ENCODE data around the gene PTH2. TPM values are rescaled to one million over a fixed set of nuclear protein-coding genes. Genes with fewer than 3 reads are reported as not detected.

PTH2 gene
- total and polyA plus RNA-seq, 10 of the 15 experiments (the other 5 are each of a cell fraction or from before 2014, with no cell fraction given): not detected

DNA sequence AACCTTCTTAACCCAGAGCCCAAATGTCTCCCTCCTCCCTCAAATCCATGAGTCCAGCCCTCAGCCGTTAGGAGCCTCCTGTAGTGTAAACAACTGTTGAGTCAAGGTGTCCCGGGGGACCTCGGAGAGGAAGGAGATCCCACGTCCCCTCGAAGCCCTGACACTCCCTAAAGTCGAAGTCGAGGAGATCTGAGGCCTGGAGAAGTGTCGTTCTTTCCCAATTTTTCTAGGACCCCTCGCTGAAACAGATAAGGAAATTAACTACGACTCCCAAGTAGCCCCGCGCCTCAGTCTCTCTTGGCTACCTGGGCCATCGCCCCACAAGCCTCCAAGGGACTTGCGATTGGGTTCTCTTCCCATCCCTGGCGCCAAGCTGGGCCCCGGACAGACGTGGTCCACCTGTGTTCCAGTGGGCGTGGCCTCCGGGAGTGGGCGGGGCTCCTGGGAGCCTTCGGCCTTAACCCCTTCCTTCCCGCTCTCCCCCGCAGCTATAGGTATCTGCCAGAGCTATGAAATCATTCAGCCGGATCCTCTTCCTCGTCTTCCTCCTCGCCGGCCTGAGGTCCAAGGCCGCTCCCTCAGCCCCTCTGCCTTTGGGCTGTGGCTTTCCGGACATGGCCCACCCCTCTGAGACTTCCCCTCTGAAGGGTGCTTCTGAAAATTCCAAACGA lies 2.8 kb upstream of the PTH2 start:
- in situ Hi-C loops (cut with MboI): no loop called here
- WGBS (ENCODE audit: insufficient coverage, insufficient replicate concordance, low lambda C conversion rate, missing lambda C conversion rate): 5% methylated on average over 27 of the region's 30 CpGs
- H3K27ac ChIP-seq (ENCODE audit: control insufficient read depth, insufficient read depth): no peak overlapping the region
- SMC1A ChIA-PET (ENCODE audit: uncharacterized antibody, unreplicated experiment): interaction anchor here (0.5 to 2.1 kb wide), 6 partner anchors 11 to 120 kb away, joined by 3 to 7 read pairs (median 3); no protein-coding TSS in a partner anchor
- RAD21 ChIA-PET (ENCODE audit: unreplicated experiment): no interaction called here
- no peak overlapping the region for H3K9ac ChIP-seq (ENCODE audit: control insufficient read depth, insufficient read depth, low read length)
- H3K36me3 ChIP-seq (ENCODE audit: control insufficient read depth in 2 of 2, insufficient read depth in 2 of 2, low read length in 1 of 2): no peaks in the 10 kb centered on the region
- intact Hi-C loops (cut with micrococcal nuclease; ENCODE audit: unreplicated experiment): no loop called here
- H4K20me1 ChIP-seq (ENCODE audit: control insufficient read depth, insufficient read depth): no peaks in the 10 kb centered on the region
- BruUV-seq (replicated peaks): no TSS peak
- no peak for DNase-seq (ENCODE audit: low read depth, low spot score)
- H3K27me3 ChIP-seq (replicated peaks in 1 of 2; ENCODE audit: control insufficient read depth in 2 of 2, insufficient read depth in 2 of 2, low read length in 1 of 2): peaks cover 21 to 39% of the 10 kb centered on the region in 2 experiments
- no peak for ATAC-seq
- H2AFZ ChIP-seq (ENCODE audit: control insufficient read depth, low read depth, low read length): no peak overlapping the region
- H3K4me3 ChIP-seq: no peak overlapping the region
- no peak for FAIRE-seq
- TF ChIP-seq ETV6 (conservative IDR thresholded peaks at IDR 0.05 in 1 of 2, IDR thresholded peaks at IDR 0.05 in 1 of 2; ENCODE audit: borderline replicate concordance in 1 of 2, low read depth in 1 of 2): no peak
- TF ChIP-seq CBFB (IDR thresholded peaks at IDR 0.05; ENCODE audit: low read depth): no peak
- no peak for TF ChIP-seq NBN (IDR thresholded peaks at IDR 0.05)
- no peak for TF ChIP-seq ZNF274 (IDR thresholded peaks at IDR 0.05; ENCODE audit: insufficient read depth, insufficient read length)
- no peak for TF ChIP-seq SUZ12 (IDR thresholded peaks at IDR 0.05; ENCODE audit: unreplicated experiment)
- no peak for TF ChIP-seq MEF2B (IDR thresholded peaks at IDR 0.05; ENCODE audit: partially characterized antibody, poor library complexity, severe bottlenecking)
- no peak for TF ChIP-seq TARDBP (IDR thresholded peaks at IDR 0.05; ENCODE audit: borderline replicate concordance)
- TF ChIP-seq RBBP5 (conservative IDR thresholded peaks at IDR 0.05): no peak
- no peak for TF ChIP-seq CREB1 (IDR thresholded peaks at IDR 0.05; ENCODE audit: low read depth)
- TF ChIP-seq, protein P1, sequence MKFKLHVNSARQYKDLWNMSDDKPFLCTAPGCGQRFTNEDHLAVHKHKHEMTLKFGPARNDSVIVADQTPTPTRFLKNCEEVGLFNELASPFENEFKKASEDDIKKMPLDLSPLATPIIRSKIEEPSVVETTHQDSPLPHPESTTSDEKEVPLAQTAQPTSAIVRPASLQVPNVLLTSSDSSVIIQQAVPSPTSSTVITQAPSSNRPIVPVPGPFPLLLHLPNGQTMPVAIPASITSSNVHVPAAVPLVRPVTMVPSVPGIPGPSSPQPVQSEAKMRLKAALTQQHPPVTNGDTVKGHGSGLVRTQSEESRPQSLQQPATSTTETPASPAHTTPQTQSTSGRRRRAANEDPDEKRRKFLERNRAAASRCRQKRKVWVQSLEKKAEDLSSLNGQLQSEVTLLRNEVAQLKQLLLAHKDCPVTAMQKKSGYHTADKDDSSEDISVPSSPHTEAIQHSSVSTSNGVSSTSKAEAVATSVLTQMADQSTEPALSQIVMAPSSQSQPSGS (IDR thresholded peaks at IDR 0.05; ENCODE audit: low read length): no peak
- TF ChIP-seq SMC3 (IDR thresholded peaks at IDR 0.05; ENCODE audit: borderline replicate concordance, low read length): no peak
- TF ChIP-seq, protein P2, sequence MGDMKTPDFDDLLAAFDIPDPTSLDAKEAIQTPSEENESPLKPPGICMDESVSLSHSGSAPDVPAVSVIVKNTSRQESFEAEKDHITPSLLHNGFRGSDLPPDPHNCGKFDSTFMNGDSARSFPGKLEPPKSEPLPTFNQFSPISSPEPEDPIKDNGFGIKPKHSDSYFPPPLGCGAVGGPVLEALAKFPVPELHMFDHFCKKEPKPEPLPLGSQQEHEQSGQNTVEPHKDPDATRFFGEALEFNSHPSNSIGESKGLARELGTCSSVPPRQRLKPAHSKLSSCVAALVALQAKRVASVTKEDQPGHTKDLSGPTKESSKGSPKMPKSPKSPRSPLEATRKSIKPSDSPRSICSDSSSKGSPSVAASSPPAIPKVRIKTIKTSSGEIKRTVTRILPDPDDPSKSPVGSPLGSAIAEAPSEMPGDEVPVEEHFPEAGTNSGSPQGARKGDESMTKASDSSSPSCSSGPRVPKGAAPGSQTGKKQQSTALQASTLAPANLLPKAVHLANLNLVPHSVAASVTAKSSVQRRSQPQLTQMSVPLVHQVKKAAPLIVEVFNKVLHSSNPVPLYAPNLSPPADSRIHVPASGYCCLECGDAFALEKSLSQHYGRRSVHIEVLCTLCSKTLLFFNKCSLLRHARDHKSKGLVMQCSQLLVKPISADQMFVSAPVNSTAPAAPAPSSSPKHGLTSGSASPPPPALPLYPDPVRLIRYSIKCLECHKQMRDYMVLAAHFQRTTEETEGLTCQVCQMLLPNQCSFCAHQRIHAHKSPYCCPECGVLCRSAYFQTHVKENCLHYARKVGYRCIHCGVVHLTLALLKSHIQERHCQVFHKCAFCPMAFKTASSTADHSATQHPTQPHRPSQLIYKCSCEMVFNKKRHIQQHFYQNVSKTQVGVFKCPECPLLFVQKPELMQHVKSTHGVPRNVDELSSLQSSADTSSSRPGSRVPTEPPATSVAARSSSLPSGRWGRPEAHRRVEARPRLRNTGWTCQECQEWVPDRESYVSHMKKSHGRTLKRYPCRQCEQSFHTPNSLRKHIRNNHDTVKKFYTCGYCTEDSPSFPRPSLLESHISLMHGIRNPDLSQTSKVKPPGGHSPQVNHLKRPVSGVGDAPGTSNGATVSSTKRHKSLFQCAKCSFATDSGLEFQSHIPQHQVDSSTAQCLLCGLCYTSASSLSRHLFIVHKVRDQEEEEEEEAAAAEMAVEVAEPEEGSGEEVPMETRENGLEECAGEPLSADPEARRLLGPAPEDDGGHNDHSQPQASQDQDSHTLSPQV (IDR thresholded peaks at IDR 0.05): no peak
- TF ChIP-seq, protein P3, sequence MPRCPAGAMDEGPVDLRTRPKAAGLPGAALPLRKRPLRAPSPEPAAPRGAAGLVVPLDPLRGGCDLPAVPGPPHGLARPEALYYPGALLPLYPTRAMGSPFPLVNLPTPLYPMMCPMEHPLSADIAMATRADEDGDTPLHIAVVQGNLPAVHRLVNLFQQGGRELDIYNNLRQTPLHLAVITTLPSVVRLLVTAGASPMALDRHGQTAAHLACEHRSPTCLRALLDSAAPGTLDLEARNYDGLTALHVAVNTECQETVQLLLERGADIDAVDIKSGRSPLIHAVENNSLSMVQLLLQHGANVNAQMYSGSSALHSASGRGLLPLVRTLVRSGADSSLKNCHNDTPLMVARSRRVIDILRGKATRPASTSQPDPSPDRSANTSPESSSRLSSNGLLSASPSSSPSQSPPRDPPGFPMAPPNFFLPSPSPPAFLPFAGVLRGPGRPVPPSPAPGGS (IDR thresholded peaks at IDR 0.05; ENCODE audit: borderline replicate concordance, insufficient read depth, low read depth, low read length, poor library complexity, severe bottlenecking): no peak
- POLR2A ChIA-PET: interaction anchor here (0.5 kb wide), 1 partner anchor 44 kb away, joined by 6 read pairs; no protein-coding TSS in a partner anchor
- CTCF ChIA-PET: interaction anchor here (1.1 to 3.3 kb wide), 5 partner anchors 9 to 35 kb away, joined by 3 to 17 read pairs (median 4); no protein-coding TSS in a partner anchor
- H3K4me2 ChIP-seq (ENCODE audit: control insufficient read depth, insufficient read depth): no peak overlapping the region
- no peaks in the 10 kb centered on the region for H3K9me3 ChIP-seq (replicated peaks; ENCODE audit: control insufficient read depth, insufficient read depth, low read length)
- no peaks in the 10 kb centered on the region for H3K79me2 ChIP-seq (ENCODE audit: control insufficient read depth, insufficient read depth, low read length)
- H3K4me1 ChIP-seq (ENCODE audit: control insufficient read depth, insufficient read depth, low read length): peaks cover 4% of the 10 kb centered on the region

Measured in GM12878 (cell line).